ENCODE results near the gene ROR1.

The ROR1 gene

GRCh38 chr1:63773815-63774616 is at the start of gene ROR1:
Gene ROR1, plus strand, starts transcription at chr1:63774017.
- peak; percentile 73 for DNase-seq

- DNase-seq: no peak
These were observed 49.4 kb upstream of the ROR1 start for GRCh38 chr1:63724375-63724899.

- no peak for DNase-seq
These were observed 45.1 kb upstream of the ROR1 start for GRCh38 chr1:63728611-63729226.

DNA sequence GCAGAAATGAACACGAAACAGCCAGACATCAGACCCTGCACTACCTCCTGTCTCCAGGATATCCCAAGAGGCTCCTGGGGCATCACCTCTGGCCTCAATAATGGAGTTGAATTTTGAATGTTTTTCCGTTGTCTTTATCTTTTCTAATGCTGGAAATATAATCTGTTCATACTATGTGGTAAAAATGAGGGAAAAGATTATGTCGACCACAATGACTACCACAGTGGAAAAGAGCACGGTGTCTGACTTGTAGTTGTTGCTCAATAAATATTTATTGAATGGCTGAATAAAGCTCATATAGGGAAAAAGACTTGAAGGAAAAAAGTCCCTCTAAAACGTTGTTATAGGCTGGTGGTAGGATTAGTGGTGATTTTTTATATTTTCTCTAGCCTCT is 44.6 kb upstream of the ROR1 start:
- DNase-seq: no peak

GRCh38 chr1:63730211-63730610 is 43.6 kb upstream of the ROR1 start:
- DNase-seq: peak; percentile 17

DNA sequence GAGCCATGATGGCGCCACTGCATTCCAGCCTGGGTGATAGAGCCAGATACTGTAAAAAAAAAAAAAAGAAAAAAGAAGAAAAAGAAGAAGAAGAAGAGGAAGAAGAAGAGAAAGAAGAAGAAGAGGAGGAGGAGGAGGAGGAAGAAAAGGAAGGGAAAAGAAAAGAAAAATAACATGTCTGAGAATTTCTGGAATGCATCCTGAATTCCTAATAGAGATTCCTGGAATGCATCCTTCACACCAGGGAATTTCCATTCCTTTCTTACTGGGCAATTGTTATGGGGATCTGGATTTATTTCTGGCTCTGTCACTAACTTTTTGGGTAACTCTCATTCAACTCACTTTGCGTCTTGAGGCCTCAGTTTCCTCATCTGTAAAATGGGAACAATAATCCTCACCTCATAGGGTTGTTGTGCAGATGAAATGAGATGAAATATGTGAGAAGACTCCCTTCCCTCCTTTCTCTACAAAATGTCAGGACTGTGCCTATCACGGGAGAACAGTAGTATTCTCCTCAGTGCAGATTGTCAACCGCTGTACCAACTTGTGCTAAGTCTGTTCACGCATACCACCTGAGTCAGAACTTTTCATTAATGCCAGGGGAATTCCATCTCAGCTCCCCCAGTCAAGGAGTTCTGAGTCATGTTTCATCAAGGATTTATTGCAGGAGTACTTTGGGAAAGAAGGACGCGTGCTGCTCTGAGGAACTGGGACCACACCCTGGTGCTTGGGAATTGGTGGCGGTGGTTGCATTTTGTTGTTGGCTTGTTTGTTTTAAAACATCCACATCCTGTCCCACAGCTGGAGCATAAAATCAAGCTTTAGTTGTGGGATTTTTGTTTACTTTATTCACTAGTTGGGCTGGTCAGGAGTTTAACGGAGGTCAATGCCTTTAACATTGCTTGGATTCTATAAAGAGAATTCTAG is 42.4 kb upstream of the ROR1 start:
- peak; percentile 95 for DNase-seq

GRCh38 chr1:63732666-63733065 is 41.2 kb upstream of the ROR1 start:
- DNase-seq: peak; percentile 52

DNA sequence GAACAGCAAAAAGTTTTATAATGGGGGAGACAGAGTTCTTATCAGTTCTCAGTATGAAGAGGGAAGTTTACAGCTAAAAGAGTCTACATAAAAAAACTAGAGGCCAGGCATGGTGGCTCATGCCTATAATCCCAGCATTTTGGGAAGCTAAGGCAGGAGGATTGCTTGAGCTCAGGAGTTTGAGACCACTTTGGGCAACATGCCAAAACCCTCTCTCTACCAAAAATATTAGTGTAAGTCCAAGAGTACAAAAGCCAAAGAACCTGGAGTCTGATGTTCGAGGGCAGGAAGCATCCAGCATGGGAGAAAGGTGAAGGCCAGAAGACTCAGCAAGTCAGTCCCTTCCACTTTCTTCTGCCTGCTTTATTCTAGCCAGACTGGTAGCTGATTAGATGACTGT is 35.0 kb upstream of the ROR1 start:
- DNase-seq: no peak

GRCh38 chr1:63739452-63739851 is 34.4 kb upstream of the ROR1 start:
- DNase-seq: no peak

DNA sequence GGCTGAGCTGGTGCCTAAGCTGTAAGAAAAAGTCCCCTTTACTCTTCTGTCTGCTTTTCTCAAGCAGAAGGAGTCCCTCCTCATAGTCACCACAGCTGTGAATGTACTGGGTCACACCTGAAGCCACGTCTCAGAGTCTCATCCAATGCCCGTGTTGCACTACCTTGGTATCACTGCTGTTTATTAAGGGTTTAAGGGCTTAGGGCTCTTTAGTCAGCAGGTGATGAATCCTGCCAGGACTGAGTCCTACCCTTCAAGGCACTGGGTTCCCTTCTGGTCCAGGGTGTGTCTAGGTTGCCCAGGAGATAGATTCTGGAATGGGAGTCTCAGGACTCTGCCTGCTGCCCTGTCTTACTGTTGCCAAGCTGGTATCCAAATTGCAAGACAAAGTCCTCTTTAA is 33.4 kb upstream of the ROR1 start:
- DNase-seq: no peak

DNA sequence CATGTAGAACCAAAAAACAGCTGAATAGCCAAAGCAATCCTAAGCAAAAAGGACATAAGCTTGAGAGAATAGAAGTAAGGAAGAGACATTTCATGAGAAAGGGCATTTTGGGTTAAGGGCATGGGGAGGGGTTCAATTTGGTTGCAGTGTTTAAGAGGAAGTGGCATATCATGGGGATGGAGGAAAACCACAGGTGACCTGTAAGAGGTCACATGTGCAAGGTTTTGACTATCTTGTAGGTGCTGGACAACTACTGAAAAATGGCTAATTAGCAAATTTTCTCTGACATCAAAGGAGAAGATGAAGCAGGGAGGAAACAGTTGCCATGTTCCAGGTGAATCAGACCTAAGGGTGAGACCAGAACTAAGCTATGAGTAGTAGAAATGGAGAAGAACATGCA is 31.3 kb upstream of the ROR1 start:
- no peak for DNase-seq

DNA sequence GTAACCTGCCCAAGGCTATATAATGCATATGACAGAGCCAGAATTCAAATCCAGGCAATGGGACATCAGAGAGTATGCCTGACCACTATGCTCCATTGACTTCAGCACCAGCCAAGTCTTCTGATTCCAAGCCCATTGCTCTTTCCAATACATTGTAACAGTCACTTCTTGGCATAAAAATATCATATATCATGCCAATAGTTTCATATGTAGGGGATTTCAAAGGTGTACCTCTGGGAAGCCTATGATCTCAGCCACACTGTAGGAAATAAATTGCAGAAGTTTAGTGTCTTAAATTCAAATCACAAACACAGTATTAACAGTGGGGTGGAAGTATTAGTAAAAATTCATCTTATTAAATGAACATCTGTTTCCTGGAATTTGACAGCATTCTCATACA is 30.0 kb upstream of the ROR1 start:
- DNase-seq: no peak

- peak; percentile 59 for DNase-seq
These were observed 27.5 kb upstream of the ROR1 start for GRCh38 chr1:63746129-63746864.

DNA sequence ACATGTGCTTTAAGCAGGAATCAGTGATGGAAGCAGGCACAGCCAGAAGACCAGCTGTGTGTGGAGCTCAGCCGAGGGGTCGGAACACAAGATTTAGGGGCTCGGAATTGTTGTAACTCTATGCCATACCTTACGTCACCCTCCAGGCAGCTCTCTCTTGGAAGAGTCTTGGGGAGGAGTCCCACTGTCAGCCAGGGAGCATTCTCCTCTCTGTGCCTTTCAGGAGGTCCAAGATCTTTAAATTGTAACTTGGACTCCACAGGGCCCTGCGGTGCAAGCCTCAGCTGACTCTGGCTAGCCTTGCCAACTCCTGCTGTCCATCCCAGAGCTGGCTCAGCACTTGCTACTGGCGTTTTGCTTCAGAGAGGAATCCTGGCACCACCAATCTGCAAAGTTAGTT is 26.4 kb upstream of the ROR1 start:
- DNase-seq: no peak

DNA sequence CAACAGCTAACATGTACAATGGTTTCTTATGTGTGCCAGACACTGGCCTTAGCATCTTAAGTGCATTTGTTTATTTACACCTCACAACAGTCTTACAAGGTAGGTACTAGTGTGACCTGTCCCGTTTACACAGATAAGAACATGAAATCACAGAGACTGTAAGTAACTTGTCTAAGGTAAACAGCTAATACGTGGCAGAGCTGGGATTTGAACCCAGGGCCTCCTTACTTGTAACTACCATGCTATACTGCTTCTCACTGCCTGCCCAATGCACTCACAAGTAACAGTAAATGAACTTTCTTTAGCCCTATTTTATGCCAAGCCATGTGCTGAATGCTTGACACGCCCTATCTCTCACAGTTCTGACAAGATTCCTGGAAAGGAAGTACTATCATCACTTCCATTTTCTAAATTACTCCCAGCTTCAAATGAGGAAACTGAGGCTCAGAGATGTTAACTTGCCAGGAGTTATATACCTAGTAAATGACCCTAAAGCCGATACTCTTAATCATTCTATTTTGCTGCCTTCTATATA is 25.7 kb upstream of the ROR1 start:
- no peak for DNase-seq

GRCh38 chr1:63748641-63749040 is 25.2 kb upstream of the ROR1 start:
- DNase-seq: no peak

DNA sequence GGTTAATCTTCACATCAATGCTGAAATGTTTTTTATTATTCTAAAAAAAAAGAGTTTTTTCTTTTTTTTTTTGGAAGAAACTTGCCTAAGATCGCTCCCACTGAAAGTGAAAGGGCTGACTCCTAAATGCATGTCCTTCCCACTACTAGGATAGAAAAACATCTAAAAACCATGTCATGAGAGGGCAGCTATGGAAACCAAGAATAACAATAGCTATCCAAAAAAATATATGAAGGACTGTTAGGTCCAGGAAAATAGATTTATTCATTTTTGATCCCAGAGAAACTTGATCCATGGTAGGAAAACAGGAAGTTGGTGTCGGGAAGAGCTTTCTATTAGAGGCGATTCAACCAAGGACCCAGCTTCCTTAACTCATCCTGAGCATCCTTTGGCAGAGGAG is 23.1 kb upstream of the ROR1 start:
- DNase-seq: no peak

- no peak for DNase-seq
These were observed 21.6 kb upstream of the ROR1 start for GRCh38 chr1:63752176-63752575.

- no peak for DNase-seq
These were observed 20.2 kb upstream of the ROR1 start for GRCh38 chr1:63753591-63753990.

- DNase-seq: no peak
These were observed 17.0 kb upstream of the ROR1 start for GRCh38 chr1:63756839-63757238.

- no peak for DNase-seq
These were observed 16.5 kb upstream of the ROR1 start for GRCh38 chr1:63757334-63757733.

- DNase-seq: no peak
These were observed 15.0 kb upstream of the ROR1 start for GRCh38 chr1:63758791-63759190.
